ENCODE results near the gene RIPOR3. TPM values are rescaled to one million over a fixed set of nuclear protein-coding genes. Genes with fewer than 3 reads are reported as not detected.

Gene RIPOR3
- polyA plus RNA-seq, 1 donor (not counting 4 experiments of a cell fraction or from before 2014, with no cell fraction given), result 0.10 TPM

DNA sequence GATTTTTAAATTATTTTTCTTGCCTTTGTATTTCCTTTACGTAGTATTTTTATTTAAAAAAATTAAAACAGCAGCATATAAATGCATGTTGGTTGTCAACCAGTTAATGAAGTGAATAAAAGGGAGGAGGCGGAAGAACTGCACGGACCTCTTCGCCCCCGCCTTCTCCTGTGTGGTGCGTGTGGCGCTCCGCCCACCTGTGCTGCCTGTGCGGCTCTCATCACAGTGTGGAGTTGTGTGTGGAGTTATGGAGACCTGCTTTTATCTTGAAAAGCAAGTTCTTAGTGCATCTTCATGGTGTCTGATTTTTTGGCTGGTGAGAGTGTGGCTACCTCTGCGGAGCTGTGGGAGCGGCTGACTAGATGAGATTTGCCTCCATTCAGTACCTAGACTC, 122.8 kb downstream of the RIPOR3 start:
- H2AFZ ChIP-seq (ENCODE audit: control insufficient read depth, low read length), result no peak overlapping the region
- H3K79me2 ChIP-seq (ENCODE audit: control insufficient read depth, insufficient read depth, low read length), result peaks cover 86% of the 10 kb centered on the region
- H3K9me1 ChIP-seq (ENCODE audit: control insufficient read depth, extremely low read depth, insufficient read depth, low read length), result peaks cover 4% of the 10 kb centered on the region
- no peaks in the 10 kb centered on the region for H3K27me3 ChIP-seq (ENCODE audit: control insufficient read depth, extremely low read depth, insufficient read depth, low read length)
- no peak overlapping the region for H3K27ac ChIP-seq (ENCODE audit: control insufficient read depth, insufficient read depth, low read length)
- TF ChIP-seq, protein P1, sequence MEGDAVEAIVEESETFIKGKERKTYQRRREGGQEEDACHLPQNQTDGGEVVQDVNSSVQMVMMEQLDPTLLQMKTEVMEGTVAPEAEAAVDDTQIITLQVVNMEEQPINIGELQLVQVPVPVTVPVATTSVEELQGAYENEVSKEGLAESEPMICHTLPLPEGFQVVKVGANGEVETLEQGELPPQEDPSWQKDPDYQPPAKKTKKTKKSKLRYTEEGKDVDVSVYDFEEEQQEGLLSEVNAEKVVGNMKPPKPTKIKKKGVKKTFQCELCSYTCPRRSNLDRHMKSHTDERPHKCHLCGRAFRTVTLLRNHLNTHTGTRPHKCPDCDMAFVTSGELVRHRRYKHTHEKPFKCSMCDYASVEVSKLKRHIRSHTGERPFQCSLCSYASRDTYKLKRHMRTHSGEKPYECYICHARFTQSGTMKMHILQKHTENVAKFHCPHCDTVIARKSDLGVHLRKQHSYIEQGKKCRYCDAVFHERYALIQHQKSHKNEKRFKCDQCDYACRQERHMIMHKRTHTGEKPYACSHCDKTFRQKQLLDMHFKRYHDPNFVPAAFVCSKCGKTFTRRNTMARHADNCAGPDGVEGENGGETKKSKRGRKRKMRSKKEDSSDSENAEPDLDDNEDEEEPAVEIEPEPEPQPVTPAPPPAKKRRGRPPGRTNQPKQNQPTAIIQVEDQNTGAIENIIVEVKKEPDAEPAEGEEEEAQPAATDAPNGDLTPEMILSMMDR (optimal IDR thresholded peaks at IDR 0.05 in 1 of 3, IDR thresholded peaks at IDR 0.05 in 1 of 3, conservative IDR thresholded peaks at IDR 0.05 in 1 of 3; ENCODE audit: extremely low read depth in 1 of 3, insufficient read depth in 2 of 3, low read length in 3 of 3), result no peak
- TF ChIP-seq EZH2 (IDR thresholded peaks at IDR 0.05; ENCODE audit: low read length), result no peak
- no peak overlapping the region for H3K9ac ChIP-seq (ENCODE audit: control insufficient read depth, extremely low read depth, insufficient read depth, low read length)
- DNase-seq (ENCODE audit: low read depth, low spot score) (no peak), FAIRE-seq (no peak)
- peaks cover 47 to 58% of the 10 kb centered on the region in 2 experiments for H3K36me3 ChIP-seq (ENCODE audit: control insufficient read depth in 2 of 2, extremely low read depth in 1 of 2, insufficient read depth in 2 of 2, low read length in 2 of 2)
- dilution Hi-C loops (cut with MboI; ENCODE audit: extremely low pct_ligation_motif_present, low sequenced_read_pairs), result no loop called here
- peaks cover 6% of the 10 kb centered on the region for H4K20me1 ChIP-seq (ENCODE audit: control insufficient read depth, extremely low read depth, insufficient read depth, low read length)
- no peaks in the 10 kb centered on the region for H3K4me1 ChIP-seq (ENCODE audit: control insufficient read depth, extremely low read depth, insufficient read depth, low read length)
- H3K4me3 ChIP-seq (ENCODE audit: control insufficient read depth in 2 of 3, extremely low read depth in 1 of 3, insufficient read depth in 2 of 3, low read depth in 1 of 3, low read length in 3 of 3), result no peak overlapping the region
- H3K4me2 ChIP-seq (ENCODE audit: control insufficient read depth, extremely low read depth, insufficient read depth, low read depth, low read length), result no peak overlapping the region
- no peaks in the 10 kb centered on the region for H3K9me3 ChIP-seq (ENCODE audit: control insufficient read depth, low read depth, low read length)

DNA sequence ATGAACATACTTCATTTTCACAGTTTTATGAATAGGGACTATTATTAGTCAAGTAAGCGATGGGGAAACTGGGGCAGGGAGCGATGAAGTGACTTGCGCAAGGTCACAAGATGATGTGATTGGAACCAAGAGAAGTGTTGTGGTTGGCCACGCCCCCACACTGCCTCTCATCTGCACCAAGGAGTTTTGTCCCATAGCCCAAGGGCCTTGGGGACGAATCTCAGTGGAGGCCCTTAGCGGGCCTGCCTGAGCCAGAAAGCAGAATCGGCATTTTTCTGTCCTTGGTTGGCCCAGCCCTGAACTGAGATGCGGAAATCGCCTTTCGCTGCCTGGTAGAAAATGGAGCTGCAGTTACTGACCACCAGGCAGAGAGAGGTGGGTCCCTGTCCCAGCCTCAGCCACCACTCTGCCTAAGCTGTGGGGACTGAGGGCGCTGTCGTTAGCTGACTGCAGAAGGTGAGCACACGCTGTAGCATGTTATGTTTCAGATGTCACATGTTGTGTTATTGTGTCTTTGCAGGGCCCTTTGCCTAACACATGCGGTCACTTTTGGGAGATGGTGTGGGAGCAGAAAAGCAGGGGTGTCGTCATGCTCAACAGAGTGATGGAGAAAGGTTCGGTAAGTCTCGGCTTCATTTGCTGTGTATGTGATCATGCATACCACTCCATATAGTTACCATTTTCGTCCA, 123.3 kb downstream of the RIPOR3 start:
- DNase-seq (ENCODE audit: low read depth, low spot score) (no peak), FAIRE-seq (no peak)
- H3K36me3 ChIP-seq (ENCODE audit: control insufficient read depth in 2 of 2, extremely low read depth in 1 of 2, insufficient read depth in 2 of 2, low read length in 2 of 2), result peaks cover 48 to 59% of the 10 kb centered on the region in 2 experiments
- H3K9me3 ChIP-seq (ENCODE audit: control insufficient read depth, low read depth, low read length), result no peaks in the 10 kb centered on the region
- dilution Hi-C loops (cut with MboI; ENCODE audit: extremely low pct_ligation_motif_present, low sequenced_read_pairs), result no loop called here
- H3K4me3 ChIP-seq (ENCODE audit: control insufficient read depth in 2 of 3, extremely low read depth in 1 of 3, insufficient read depth in 2 of 3, low read depth in 1 of 3, low read length in 3 of 3), result no peak overlapping the region
- TF ChIP-seq, protein P1 (optimal IDR thresholded peaks at IDR 0.05 in 1 of 3, IDR thresholded peaks at IDR 0.05 in 1 of 3, conservative IDR thresholded peaks at IDR 0.05 in 1 of 3; ENCODE audit: extremely low read depth in 1 of 3, insufficient read depth in 2 of 3, low read length in 3 of 3), result no peak
- no peak for TF ChIP-seq EZH2 (IDR thresholded peaks at IDR 0.05; ENCODE audit: low read length)
- H2AFZ ChIP-seq (ENCODE audit: control insufficient read depth, low read length), result no peak overlapping the region
- H3K4me2 ChIP-seq (ENCODE audit: control insufficient read depth, extremely low read depth, insufficient read depth, low read depth, low read length), result no peak overlapping the region
- H3K9ac ChIP-seq (ENCODE audit: control insufficient read depth, extremely low read depth, insufficient read depth, low read length), result no peak overlapping the region
- H3K9me1 ChIP-seq (ENCODE audit: control insufficient read depth, extremely low read depth, insufficient read depth, low read length), result peaks cover 4% of the 10 kb centered on the region
- no peaks in the 10 kb centered on the region for H3K27me3 ChIP-seq (ENCODE audit: control insufficient read depth, extremely low read depth, insufficient read depth, low read length)
- H4K20me1 ChIP-seq (ENCODE audit: control insufficient read depth, extremely low read depth, insufficient read depth, low read length), result peaks cover 6% of the 10 kb centered on the region
- peaks cover 86% of the 10 kb centered on the region for H3K79me2 ChIP-seq (ENCODE audit: control insufficient read depth, insufficient read depth, low read length)
- H3K4me1 ChIP-seq (ENCODE audit: control insufficient read depth, extremely low read depth, insufficient read depth, low read length), result no peaks in the 10 kb centered on the region
- H3K27ac ChIP-seq (ENCODE audit: control insufficient read depth, insufficient read depth, low read length), result no peak overlapping the region
